Neural progenitor cell (in vitro differentiated cells): ENCODE results near the gene SYNRG.

Experiments used
- CTCF ChIP-seq: fragments of 200-600 bp; sonication (generic); IDR thresholded peaks from 2 replicates; pipeline ENCODE4 v1.5.1; 2017; ENCODE audit warnings: antibody characterized with exemption, mild to moderate bottlenecking
- EZH2 ChIP-seq: fragments of 200-600 bp; sonication (generic); IDR thresholded peaks from 2 replicates; pipeline ENCODE4 v1.6.1; 2017; ENCODE audit warnings: antibody characterized with exemption, mild to moderate bottlenecking, moderate library complexity
- EZH2phosphoT487 ChIP-seq: fragments of 200-600 bp; sonication (generic); IDR thresholded peaks from 2 replicates; pipeline ENCODE4 v1.6.1; 2017; ENCODE audit warnings: antibody characterized with exemption

DNA sequence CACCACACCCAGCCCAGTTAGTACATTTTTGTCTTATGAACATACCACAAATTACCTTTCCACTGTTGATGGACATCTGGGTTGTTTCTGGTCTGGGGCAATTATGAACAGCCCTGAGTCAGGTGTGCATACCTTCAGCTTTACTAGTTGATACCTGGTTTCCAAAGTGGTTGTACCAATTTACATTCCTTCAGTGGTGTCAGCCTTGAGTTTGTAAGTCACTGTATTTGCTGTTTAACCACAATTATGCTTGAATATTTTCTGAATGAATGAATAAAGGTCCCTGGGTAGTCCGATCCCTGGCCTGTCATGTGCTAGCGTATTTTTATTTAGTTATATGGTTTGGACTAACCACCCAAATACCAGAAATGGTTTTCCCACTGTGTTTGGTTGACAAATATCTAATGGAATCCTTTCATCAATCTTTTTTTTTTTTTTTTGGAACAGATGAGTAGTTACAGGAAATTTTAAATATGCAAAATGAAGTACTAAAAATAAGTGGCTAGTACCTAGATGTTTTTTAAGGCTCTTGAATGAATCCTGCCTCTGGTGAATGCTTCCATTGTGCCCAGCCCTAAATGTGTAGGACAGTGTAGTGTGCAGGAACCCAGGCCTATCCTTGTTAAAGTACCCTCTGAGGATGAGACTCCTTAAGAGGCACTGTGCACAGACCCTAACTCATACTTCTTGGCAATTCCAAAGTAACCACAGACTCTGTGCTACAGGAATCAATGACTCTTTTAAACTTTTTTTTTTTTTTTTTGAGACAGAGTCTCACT lies 115.8 kb downstream of the SYNRG start:
- TF ChIP-seq EZH2 (no peak), CTCF (no peak), EZH2phosphoT487 (no peak)
